NCI-H2029 (cell line): Measurements from ENCODE around the gene WDR31.
"Not testable (repeated sequence)": the region's sequence is repeated elsewhere in the genome, so short reads cannot be mapped to it uniquely, and the experiment has no call there.

Source experiments
- DNase-seq: peaks from one replicate; lab custom pipeline; 2025; lab: John Stamatoyannopoulos, UW

Gene WDR31

DNA sequence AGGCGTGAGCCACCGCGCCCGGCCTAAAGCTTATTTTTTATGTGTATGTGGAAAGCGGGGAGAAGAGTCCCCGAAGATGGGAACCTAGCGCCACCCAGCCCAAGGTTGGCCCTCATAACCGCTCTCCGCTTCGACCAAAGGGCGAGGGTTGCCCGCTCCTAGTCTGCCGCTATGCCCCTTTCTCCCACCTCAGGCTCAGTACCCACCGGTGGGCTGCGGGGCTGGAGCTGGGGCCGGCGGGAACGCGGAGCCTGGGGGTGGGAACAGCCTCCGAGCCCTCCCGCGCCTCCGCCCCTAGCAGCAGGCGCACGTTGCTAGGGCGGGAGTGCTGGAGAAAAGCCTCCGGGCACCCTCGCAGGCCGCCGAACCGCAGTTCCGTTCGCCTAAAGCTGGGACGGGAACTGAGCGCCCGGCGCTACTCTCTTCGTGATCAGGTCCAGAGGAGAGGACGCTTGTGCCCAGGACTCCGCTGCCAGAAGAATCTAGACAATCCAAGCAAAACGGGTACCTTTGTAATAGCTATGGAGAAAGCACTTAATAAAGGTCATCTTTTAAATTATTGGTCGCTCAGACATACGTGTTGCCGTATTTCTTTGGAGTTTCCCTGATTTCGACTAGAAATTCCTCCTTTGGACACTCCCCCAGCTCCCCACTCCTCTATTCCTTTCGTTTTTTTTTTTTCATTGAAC lies at the start of gene WDR31:
Gene WDR31 (minus strand): TSS at position 265 of the 689 bp plus-strand sequence. CDS start 8,253 bp downstream, outside the sequence.
- DNase-seq, result peak; percentile 89

DNA sequence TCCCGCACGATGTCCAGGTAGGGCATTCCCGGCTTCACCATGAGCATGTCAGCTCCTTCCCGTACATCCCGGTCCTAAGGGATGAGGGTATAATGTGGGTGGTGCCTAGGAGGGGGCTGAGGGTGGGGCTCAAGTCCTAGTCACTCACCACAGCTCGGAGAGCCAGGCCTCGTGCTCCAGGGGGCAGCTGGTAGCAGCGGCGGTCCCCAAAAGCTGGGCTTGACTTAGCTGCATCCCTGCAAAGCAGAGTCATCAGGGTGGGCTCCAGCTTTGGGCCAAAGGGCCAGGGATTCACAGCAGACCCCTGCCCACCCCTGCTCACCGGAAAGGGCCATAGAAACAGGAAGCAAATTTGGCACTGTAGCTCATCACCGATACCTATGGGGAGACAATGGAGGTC lies 49.4 kb upstream of the WDR31 start:
- DNase-seq, result no peak

DNA sequence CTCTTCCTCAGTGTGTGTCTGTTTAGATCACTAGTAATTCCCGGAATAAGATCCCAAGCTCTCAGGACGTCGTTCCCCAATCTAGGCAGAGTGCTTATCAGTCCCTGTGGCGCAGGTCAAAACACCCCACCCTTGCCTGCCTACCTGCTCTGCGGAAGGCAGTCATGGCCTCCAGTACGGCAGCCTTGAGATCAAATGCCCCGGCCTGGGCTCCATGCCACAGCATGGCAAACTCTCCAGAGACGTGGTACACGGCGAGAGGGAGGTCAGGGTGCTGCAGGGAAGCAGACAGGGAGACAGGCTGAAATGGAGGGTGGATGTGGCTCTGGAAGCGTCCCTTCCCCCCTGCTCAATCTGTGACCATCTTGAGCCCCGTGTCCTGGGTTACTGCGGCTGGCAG lies 48.8 kb upstream of the WDR31 start:
- no peak for DNase-seq

DNA sequence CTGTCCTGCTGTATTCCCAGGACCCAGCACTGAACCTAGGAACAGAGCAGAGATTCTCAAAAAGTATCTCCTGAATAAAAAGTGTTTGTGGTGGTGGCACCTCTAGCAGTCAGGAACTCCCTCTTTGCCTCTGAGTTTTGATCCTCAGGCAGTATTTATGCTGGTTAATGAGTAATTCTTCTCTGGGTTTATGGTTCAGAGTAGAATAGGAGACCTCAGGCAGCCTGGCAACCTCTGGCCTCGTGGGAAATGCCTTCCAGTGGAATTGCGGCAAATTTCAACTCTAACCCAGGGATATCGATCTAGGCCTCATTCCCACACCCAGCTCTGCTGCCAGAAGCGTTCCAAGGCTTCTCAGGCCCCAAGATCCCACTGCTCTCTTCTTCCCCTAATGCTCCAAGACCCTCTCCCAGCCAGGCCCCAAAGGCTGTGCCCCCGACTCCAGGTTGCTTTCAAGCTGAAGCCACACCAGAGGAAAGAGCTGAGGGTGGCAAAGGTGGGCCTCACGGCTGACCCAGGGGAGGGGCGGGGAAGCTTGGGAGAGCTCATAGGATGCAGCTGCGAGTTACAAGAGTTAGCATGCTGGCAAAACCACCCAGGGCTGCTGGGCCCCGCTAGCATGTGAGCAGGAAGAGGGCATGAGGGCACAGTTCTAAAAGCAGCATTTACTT lies 47.6 kb upstream of the WDR31 start:
- DNase-seq, result no peak

DNA sequence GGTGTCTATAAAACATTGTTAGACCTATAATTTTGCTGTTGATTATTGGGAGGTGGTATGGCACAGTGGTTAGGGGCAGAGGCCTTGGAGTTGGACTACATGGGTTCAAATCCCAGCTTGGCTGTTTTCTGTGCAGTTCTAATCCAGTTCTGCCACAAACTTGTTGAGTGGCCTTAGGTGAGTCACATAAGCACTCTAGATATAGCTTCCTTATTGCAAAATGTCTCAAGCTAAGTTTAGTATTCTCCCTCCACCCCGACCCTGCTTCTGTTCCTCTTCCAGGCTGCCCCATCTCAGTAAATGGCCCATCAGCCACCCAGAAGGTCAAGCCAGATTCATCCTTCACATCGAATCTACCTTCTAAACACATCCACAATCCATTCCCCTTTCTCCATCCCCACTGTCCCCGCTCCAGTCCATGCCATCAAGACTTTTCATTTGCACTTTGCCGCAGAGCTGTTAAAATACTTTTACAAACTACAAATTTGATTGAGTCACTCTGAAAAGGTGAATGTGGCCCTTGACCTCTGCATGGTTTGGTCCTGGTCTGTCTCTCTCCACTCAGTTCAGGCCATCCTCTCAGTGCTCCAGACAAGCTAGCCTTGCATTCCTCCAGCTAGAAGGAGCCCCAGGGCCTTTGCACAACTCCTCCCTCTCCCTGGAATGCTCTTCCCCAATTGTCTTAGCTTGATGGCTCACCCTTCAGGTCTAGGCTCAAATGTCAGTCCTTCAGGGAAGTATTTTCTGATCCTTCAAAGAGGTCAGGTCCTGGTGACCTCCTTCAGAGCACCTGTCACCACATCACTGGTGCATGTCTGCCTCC lies 46.7 kb upstream of the WDR31 start:
- no peak for DNase-seq

DNA sequence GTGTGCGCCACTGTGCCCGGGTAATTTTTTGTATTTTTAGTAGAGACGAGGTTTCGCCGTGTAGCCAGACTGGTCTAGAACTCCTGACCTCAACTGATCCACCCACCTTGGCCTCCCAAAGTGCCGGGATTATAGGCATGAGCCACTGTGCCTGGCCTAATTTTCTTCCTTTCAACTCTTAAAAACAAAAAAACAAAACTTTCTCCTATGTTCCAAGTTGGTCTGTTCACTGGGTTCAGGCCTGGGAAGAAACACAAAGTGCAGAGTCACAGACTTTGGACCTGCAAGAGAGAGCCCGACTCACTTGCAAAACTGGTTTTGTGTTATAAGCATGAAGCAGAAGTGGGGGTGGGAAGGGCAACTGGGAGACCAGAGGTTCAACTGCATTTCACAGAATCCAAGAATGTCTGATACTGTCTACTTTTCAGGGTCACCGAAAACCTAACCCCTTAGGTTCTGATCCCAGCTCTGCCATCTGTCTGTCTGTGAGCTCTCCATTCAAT lies 41.9 kb upstream of the WDR31 start:
- no peak for DNase-seq

DNA sequence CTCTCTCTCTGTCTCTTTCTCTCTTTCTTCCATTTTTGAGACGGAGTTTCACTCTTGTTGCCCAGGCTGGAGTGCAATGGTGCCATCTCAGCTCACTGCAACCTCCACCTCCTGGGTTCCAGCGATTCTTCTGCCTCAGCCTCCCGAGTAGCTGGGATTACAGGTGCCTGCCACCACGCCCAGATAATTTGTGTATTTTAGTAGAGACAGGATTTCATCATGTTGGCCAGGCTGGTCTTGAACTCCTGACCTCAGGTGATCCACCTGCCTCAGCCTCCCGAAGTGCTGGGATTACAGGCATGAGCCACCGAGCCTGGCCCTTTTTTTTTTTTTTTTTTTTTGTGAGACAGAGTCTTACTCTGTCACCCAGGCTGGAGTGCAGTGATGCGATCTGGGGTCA lies 41.4 kb upstream of the WDR31 start:
- not testable (repeated sequence) for DNase-seq

DNA sequence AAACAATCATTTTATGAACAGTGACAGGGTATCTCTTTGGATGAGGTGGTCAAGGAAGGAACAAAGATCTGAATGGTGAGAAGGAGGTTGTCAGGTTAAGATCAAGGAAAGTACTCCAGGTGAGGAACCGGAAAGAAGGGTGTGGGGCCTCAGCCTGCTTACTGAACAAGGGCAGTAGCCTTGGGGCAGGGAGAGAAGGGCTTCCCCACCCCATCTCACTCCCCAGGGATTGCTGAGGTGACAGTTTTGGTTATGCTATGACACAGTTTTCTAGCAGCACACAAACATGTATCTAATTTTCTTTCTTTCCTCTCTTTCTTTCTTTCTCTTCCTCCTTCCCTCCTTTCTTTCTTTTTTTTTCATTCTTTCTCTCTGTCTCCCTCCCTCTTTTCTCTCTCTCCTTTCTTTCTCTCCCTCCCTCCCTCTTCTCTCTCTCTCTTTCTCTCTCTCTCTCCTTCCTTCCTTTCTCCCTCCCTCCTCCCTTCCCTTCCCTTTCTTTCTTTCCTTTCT lies 40.8 kb upstream of the WDR31 start:
- DNase-seq, result no peak

DNA sequence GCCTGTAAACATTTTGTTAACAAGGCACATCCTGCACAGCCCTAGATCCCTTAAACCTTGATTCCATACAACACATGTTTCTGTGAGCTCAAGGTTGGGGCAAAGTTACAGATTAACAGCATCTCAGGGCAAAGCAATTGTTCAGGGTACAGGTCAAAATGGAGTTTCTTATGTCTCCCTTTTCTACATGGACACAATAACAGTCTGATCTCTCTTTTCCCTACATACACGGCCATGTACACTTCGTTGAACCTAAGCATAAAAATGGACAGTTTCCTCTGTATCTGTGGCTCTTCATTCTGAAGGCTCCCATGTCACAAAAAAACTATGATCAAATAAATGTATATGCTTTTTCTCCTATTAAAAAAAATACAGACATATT lies 39.7 kb upstream of the WDR31 start:
- DNase-seq, result not testable (repeated sequence)

DNA sequence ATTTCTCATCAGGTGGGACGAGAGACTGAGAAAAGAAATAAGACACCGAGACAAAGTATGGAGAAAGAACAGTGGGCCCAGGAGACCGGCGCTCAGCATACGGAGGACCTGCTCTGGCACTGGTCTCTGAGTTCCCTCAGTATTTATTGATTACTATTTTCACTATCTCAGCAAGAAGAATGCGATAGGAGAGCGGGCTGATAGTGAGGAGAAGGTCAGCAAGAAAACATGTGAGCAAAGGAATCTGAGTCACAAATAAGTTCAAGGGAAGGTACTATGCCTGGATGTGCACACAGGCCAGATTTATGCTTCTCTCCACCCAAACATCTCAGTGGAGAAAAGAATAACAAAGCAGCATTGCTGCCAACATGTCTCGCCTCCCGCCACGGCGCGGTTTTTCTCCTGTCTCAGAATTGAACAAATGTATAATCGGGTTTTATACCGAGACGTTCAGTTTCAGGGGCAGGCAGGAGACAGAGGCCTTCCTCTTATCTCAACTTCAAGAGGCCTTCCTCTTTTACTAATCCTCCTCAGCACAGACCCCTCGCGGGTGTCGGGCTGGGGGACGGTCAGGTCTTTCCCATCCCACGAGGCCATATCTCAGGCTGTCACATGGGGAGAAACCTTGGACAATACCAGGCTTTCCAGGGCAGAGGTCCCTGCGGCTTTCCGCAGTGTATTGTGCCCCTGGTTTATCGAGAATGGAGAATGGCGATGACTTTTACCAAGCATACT lies 39.2 kb upstream of the WDR31 start:
- DNase-seq, result not testable (repeated sequence)

DNA sequence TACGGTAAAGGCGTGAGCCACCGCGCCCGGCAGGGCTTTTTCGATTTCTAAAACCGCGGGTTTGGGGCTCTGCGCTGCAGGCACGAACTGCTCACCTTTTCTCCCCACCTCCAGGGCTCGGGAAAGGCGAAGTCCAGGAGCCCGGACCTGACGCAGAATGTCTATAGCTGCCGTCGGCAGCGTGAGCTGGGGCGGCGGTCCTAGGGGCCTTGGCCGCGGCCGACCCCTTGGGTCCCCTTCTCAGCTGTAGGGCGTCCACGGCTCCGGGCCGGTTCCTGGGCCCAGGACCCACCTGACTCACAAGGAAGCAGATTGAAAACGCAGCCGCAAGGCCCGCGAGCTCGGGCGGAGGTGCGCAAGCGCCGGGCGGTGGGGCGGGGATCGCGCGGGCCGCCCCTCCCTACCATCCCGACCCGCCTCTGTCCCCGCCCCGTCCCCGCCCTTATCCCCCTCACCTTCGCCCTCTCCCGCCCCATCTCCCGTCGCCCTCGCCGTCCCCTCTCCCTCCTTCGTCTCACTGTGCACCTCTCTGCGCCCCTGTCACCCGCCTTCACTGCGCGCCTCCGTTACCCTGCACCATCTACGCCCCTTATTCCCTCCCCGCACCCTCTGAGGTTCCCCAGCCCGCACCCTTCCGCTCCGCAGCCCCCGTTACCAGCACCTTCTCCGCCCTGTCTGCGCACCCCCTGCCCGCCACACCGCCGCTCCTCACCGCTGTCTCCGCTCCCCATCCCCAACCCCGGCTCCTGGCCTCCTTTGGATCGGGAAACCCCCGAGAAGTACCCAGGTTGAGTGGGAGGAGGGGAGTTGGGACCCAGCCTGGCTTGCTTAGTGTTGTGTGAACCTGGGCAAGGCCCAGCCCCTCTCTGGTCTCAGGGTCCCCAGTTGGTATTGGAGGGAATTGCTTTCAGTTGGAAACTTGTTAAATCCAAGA lies 36.8 kb upstream of the WDR31 start, which contains the start of gene HDHD3:
Gene HDHD3 (minus strand): TSS at position 353 of the 934 bp plus-strand sequence. CDS start 2,632 bp downstream, outside the sequence.
- peak; percentile 75 for DNase-seq

DNA sequence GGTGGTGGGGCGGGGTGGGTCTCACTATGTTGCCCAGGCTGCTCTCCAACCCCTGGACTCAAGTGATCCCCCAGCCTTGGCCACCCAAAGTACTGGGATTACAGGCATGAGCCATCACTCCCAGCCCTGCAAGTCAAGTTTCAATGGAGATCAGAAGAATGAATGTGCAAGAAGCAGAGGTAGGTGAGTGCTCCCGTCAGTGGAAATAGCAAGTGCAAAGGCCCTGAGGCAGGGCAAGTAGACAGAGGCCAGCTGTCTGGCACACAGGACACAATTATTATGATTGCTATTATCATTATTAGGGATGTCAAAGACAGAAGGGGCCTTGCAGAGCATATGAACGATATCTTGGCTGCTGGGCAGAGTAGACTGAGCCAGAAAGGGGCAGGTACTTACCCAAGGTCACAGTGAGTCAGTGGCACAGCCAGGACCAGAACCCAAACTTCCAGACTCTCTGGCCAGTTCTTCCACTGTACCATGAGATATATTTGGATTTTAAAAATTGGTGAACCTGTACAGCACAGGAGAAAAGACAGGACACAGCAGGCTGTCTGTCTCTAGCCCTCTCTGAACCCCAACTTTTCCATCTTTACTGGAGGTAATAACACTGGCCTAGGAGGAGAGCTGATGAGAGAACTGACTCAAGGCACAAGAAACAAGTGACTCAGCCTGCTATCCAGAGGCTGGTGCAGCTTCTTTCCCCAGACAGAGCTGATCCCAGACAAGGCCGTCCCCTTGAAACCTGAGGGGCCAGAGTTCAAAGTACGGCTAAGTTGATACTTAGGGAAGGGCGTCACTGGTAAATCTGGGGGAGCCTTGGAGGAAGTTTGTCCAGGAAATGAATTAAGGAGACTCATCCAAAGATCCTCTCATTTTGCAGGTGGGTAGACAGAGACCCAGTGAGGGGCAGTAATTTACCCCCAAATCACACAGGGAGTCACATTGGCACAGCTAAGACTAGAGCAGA lies 35.3 kb upstream of the WDR31 start:
- DNase-seq, result no peak

DNA sequence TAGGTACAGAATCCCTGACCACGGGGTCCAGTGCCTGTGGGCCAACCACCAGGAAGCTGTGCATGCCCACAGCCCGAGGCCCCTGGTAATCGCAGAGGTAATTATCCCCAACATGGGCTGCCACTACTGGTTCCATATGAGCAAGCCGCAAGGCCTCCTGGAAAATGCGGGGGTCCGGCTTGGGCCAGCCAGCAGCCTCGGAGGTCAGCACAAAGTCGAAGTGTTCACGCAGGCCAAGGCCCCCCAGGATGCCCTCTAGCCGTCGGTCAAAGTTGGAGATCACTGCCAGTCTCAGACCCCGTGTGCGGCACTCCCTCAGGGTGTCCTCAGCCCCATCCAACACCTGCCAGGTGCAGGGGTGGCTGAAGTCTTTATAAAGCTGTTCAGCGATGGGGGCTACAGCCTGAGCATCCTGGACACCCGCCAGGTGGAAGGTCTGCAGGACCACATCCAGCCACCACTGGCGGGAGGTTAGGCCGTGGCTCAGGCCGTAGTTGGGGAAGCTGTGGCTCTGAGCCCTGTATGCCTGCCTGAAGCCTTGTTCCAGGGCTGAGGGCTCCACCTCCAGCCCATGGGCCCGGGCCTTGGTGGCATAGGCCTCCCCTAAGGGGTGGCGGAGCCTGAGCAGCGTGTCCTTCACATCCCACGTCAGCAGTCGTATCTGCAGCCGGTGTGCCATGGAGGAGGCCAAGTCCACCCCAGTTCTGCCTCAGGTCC lies 33.8 kb upstream of the WDR31 start:
- no peak for DNase-seq

DNA sequence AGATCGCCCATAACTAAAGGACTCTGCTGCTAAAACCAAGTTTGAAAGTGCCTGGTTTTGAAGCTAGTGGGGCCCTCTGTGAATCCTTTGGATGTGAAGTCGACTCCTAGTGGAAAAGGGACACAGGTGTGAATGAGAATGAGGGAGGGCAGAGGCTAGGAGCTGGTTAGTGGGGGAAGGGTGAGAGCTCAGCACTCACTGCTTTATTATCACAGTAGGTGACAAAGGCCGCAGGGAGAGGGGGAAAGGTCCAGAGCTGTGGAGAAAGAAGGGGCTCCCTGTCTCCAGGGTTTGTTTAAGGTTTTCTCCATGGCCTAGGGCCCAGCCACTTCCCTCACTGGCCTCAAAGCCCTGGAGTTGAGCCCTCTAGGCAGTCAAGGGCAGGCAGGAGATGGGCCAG lies 33.2 kb upstream of the WDR31 start:
- DNase-seq, result no peak

DNA sequence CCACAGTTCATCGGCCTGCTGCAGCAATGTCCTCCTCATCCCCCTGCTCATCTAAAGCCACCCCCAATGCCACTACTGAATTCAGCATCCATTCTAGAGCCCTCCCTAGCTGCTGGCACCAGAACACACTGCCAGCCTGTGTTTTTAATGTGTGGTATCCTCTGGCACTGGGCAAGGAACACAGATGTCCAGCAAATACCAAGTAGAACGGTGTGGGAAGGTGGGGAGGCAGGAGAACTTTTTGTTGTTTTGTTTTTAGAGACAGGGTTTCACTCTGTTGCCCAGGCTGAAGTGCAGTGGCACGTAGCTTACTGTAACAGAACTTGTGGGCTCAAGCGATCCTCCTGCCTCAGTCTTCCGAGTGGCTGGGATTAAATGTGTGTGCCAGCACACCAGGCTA lies 32.0 kb upstream of the WDR31 start:
- no peak for DNase-seq

DNA sequence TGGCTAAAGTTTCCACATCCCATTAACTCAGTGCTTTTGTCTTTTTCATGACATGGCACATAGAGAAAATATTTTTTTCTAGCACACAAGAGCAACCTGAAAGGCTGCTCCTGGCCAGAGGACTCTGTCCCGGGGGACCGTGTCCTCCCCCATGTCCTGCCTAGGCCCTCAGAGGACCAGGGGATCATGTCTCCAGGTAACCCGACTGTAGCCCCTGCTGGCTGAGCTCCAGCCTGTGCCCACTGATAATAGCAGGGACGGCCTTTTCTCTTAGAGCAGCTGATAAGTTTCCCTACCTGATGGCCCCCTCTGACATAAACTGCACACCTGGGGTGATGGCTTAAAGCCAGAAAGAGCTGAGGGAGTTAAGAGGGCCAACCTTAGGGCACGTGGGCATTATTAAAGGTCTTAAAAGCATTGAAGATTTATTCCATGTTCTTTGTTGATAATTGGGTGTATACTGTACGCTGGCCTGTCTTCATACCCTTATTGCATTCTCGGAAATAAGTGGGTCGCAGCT lies 30.8 kb upstream of the WDR31 start:
- no peak for DNase-seq

DNA sequence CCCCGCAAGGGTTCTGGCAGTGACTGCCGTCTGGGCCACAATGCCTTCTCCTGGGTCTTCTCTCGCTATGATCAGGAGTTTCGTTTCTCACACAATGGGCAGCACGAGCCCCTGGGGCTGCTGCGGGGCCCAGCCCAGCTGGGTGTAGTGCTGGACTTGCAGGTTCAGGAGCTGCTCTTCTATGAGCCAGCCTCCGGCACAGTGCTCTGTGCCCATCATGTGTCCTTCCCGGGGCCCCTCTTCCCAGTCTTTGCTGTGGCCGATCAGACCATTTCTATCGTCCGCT lies 29.7 kb upstream of the WDR31 start:
- no peak for DNase-seq

DNA sequence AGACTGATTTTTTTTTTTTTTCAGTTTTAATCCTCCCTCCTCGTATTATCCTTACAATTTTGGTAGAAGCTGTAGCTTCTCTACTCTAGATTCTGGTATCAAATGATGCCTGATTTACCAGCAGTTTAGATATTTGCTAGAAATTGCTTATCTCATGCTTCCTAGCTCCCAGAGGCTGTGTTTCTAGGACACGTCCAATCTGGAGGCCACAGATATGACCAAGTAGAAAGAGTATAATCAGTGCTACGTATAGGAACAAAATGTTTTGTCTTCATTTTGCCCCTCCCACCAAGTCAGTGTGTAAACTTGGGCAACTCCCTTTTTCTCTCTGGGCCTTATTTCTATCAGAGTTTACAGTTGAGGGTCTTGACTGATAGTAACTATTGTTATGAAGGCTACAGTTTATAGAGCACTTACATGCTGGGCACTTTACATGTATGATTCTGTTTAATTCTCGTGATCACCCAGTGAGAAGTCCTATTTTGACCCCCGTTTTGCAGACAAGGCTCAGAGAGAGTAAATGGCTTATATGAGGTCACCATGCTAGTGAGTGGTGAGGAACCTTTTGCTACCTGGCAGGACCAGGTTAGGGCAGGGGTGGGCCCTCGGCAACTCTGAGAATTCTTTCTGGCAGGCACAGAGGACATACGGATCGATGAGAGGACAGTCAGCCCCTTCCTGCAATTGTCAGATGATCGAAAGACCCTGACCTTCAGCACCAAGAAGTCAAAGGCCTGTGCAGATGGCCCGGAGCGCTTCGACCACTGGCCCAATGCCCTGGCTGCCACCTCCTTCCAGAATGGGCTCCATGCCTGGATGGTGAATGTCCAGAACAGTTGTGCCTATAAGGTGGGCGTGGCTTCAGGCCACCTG lies 29.1 kb upstream of the WDR31 start:
- no peak for DNase-seq
